ENCODE results near the gene IRAK2.

The IRAK2 gene

DNA sequence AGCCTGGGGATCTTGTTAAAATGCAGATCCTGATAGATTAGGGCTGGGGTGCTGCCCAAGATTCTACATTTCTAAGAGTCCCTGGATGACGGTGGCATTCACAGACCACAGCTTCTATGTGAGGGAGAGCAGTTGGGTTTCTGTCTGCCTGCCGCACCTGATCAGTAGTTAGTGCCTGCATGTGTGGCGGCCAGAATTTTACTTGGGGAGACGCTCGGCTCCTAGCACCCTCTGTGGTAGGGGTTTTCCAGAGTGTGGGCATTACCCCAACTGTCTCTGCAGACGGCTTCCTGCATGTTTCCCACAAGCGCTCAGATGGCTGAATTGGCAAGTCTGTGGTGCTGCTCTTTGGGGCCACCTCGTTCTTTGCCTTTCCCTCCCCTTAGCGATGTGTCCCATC lies 119.8 kb downstream of the IRAK2 start:
- peak in 2 of 3 experiments; percentile 4 to 28 for DNase-seq (ENCODE audit: low read depth in 3 of 3)

DNA sequence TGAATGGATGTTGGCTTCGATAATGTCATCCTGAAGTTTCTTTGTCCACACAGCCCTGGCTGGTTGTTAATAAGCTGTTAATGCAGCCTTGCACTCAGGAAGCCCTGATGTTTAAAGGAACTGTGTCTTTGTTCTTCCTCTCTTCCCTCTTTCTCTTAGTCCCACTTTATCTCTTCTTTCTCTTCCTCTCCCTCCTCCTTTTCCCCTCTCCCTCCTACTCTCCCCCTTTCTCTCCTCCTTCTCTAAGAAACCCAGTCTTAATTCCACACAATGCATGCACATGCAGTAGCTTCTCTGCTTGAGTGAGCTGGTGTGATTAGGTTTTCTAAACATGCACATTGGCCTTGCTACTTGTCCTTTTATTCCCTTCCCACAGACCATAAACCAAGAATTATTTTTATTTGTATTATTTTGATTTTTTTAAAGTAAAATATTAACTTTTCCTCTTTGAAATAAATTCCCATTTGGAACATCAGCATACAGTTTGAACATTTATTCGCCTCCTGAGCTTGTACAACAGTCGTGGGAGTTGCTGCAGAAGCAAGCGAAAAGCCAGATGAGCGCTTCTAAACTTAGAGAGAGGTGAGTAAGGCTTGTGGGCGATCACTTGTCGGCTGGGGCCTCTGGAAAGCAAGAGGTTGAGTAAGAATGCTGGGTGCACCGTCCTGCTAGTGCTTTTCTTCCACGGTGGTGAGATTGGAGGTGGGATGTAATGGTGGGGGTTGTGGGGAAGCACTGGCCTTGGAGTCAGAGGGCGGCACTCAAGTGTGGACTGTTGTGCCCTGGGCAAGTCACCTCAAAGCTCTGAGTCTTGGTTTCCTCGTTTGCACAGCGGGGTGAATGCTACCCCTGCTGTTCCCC lies 120.8 kb downstream of the IRAK2 start:
- DNase-seq (ENCODE audit: low read depth in 3 of 3): no peak

- DNase-seq (ENCODE audit: low read depth in 3 of 3): no peak
These were observed 121.4 kb downstream of the IRAK2 start for GRCh38 chr3:10286133-10286524.

GRCh38 chr3:10286596-10287295 lies 122.0 kb downstream of the IRAK2 start:
- no peak for DNase-seq (ENCODE audit: low read depth in 3 of 3)

DNA sequence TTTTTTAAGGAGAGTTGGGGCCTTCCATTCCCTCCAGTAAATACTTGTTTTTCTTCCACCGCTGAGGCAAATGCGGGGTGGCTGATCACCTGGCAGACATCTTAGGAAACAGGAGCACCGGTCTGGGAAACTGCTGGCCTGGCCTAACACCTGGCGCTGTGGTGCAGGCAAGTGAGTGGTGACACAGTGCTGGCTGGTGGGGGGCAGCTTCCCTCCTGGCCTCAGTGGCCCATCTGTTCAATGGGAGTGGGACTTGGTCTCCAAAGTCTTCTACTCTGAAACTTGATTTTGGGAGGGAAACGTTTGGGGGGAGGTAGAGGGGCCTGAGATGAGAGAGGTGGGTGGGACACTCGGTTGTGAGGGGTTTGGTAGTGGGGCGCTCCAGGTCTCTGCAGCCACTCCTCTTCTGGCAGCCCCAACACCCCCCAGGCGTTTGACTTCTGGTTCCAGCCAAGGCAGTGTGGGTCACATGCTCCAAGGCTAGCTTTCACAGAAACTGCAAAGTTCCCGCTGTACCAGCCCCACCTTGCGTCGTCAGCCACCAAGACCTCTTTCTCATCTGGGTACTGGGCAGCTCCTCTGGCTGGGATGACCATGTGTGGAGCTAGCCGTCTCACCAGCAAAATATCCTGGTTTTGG lies 123.3 kb downstream of the IRAK2 start:
- no peak for DNase-seq (ENCODE audit: low read depth in 3 of 3)

GRCh38 chr3:10288575-10288960 lies 123.8 kb downstream of the IRAK2 start:
- DNase-seq (ENCODE audit: low read depth in 3 of 3): no peak

GRCh38 chr3:10289077-10289476 lies 124.4 kb downstream of the IRAK2 start:
- no peak for DNase-seq (ENCODE audit: low read depth in 3 of 3)

GRCh38 chr3:10289787-10290355 lies 125.2 kb downstream of the IRAK2 start:
- no peak for DNase-seq (ENCODE audit: low read depth in 3 of 3)

- DNase-seq (ENCODE audit: low read depth in 3 of 3): no peak
These were observed 125.9 kb downstream of the IRAK2 start for GRCh38 chr3:10290481-10291176.

DNA sequence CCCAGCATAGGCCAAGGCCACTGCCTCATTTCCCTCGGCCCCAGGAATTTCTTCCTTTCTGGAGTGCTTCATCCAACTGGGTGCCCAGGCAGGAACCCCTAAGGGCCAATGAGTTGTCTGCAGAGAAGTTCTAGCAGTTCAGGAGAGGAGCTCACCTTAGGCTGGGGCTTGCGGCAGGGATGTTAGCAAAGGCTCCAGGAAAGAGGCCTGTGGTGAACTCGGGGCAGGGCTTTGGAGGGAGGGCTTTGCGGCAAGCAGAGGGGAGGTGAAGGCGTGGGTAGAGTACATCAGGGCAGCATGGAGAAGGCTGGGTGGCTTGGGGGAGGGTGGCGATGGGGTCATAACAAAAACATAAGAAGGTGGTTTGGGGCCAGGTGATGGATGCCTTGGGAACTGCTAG lies 126.9 kb downstream of the IRAK2 start:
- DNase-seq (ENCODE audit: low read depth in 3 of 3): no peak

- DNase-seq (ENCODE audit: low read depth in 3 of 3): no peak
These were observed 128.0 kb downstream of the IRAK2 start, which contains the start of gene GHRL for GRCh38 chr3:10292505-10293419. Gene GHRL, minus strand, starts transcription at chr3:10292947. Its CDS starts 2,767 bp downstream, at chr3:10290180.
